Adrenal gland (tissue), 12 donors: ENCODE results near the gene DMPK. TPM values are rescaled to one million over a fixed set of nuclear protein-coding genes. Genes with fewer than 3 reads are reported as not detected.

Source experiments
- DNase-seq, 7 donors: peaks; one replicate each; pipeline ENCODE4 v3.0.0-alpha.2; 2019 to 2020
- H3K27ac ChIP-seq, 5 donors: fragments of 200-600 bp; sonication (generic) in 4 of 5; 1 replicate in 3 of 5; 2 replicates in 2 of 5; pipeline versions ENCODE4 v1.5.1 to v1.8.0; 2016 to 2020; ENCODE audit warnings: mild to moderate bottlenecking in 1 of 5
- H3K27me3 ChIP-seq: fragments of 200-600 bp; 2 replicates; pipeline ENCODE4 v1.8.0; 2021
- H3K36me3 ChIP-seq, 2 donors: fragments of 200-600 bp; replicated peaks in 1 of 2; 1 replicate in 1 of 2; 2 replicates in 1 of 2; pipeline versions ENCODE4 v1.5.1 to v1.8.0; 2018 to 2022
- H3K4me1 ChIP-seq, 2 donors: fragments of 200-600 bp; replicated peaks in 1 of 2; 1 replicate in 1 of 2; 2 replicates in 1 of 2; pipeline versions ENCODE4 v1.5.1 to v1.8.0; 2018 to 2021
- H3K4me3 ChIP-seq, 4 donors: fragments of 200-600 bp; sonication (generic) in 3 of 4; one replicate each; pipeline ENCODE4 v1.5.1; 2016 to 2018
- H3K9me3 ChIP-seq, 3 donors: fragments of 200-600 bp; sonication (generic) in 1 of 3; replicated peaks in 1 of 3; 1 replicate in 2 of 3; 2 replicates in 1 of 3; pipeline versions ENCODE4 v1.5.1 to v1.8.0; 2016 to 2021
- CTCF ChIP-seq, 6 experiments: fragments of 450-650 bp in 4 of 6; fragments of 200-600 bp in 2 of 6; sonication (generic) in 1 of 6; IDR thresholded peaks; 1 replicate in 5 of 6; 2 replicates in 1 of 6; pipeline versions ENCODE4 v1.5.1 to v1.8.0; 2016 to 2021; ENCODE audit warnings: antibody characterized with exemption in 6 of 6, mild to moderate bottlenecking in 2 of 6, moderate library complexity in 1 of 6
- POLR2A ChIP-seq, 2 donors: fragments of 450-650 bp; IDR thresholded peaks; one replicate each; pipeline ENCODE4 v1.6.1; 2017; ENCODE audit warnings: antibody characterized with exemption in 2 of 2, mild to moderate bottlenecking in 2 of 2, moderate library complexity in 1 of 2
- WGBS, 4 donors: extraction: QIAGEN DNeasy Blood & Tissue Kit in 2 of 4; methylation state at CpG; one replicate each; pipeline versions ENCODE4 v1.1.5 to v1.1.7; 2013 to 2017; 5-methylcytosine and 5-hydroxymethylcytosine counted together
- intact Hi-C, 2 donors: fragments of 100-400 bp; cut with DNase I; formaldehyde crosslinking; loops; one replicate each; pipeline versions ENCODE4 v1.14.1 to v1.15.0; 2022 to 2023
- polyA plus RNA-seq, 3 donors: library from polyadenylated mRNA; stranded (reverse); fragments of 200-250 nt in 2 of 3; fragments of 350-450 nt in 1 of 3; fragmentation: Illumina TruSeq in 1 of 3; extraction: RNeasy Lipid Tissue Mini Kit (QIAGEN cat#74804) in 1 of 3; gene quantifications; one replicate each; pipeline ENCODE4 v1.2.3, GENCODE V29; 2013 to 2014
- total RNA-seq, 9 donors: library from RNA; depleted of rRNA in 4 of 9; stranded (reverse); fragments of >200 nt in 4 of 9; fragments of 120-200 nt in 1 of 9; fragmentation: NEBNext Ultra II Directional in 1 of 9; extraction: Animal tissue kit (Norgen Biotek cat#: 25700) in 1 of 9; gene quantifications; one replicate each; pipeline versions ENCODE4 v1.1.0 to v1.2.4, GENCODE V29; 2013 to 2023
- donor health status: healthy with polysubstance abuse.
- donor health status: Bipolar disorder and iron deficiency.
- donor health status: DM: yes; HTN: yes; CAD: no.
- donor health status: DM: no; HTN: no; CAD: no.
- donor health status: DM: no; HTN: no; CAD: no.
- donor health status: DM: yes; HTN: yes; CAD: no.

Gene DMPK
- total and polyA plus RNA-seq, 12 donors, result 76.8 to 748 (median 129) TPM

- no peak overlapping the region for H3K4me3 ChIP-seq
- H3K4me1 ChIP-seq, result no peaks in the 10 kb centered on the region
- H3K27ac ChIP-seq, result no peak overlapping the region
- no peak for TF ChIP-seq POLR2A (IDR thresholded peaks at IDR 0.05)
- no peak for TF ChIP-seq CTCF (IDR thresholded peaks at IDR 0.05)
- H3K9me3 ChIP-seq, result no peaks in the 10 kb centered on the region
- peak in 2 of 7 donors; percentile 29 to 34 for DNase-seq
- peaks cover 0 to 9% of the 10 kb centered on the region in 2 donors for H3K36me3 ChIP-seq
- intact Hi-C loops, result loop anchor here in 1 of 2 donors (5.0 kb wide), 1 partner anchor 64 kb away; no protein-coding TSS in a partner anchor
- H3K27me3 ChIP-seq, result no peaks in the 10 kb centered on the region
- WGBS, 4 donors, result 74 to 89% (median 81%) methylated on average over 10 to 19 of the region's 19 CpGs
Observed at GRCh38 chr19:45817725-45818301, 35.5 kb upstream of the DMPK start.

GRCh38 chr19:45817010-45817724 is 34.9 kb upstream of the DMPK start:
- peak; percentile 94 to 99 (median 98) for TF ChIP-seq CTCF (IDR thresholded peaks at IDR 0.05)
- TF ChIP-seq POLR2A (IDR thresholded peaks at IDR 0.05), result no peak
- H3K27me3 ChIP-seq, result no peaks in the 10 kb centered on the region
- no peak overlapping the region for H3K27ac ChIP-seq
- 15 to 21% (median 19%) methylated on average over 20 to 24 of the region's 24 CpGs for WGBS, 4 donors
- peak; percentile 93 to 97 (median 96) for DNase-seq
- H3K4me3 ChIP-seq, result no peak overlapping the region
- H3K9me3 ChIP-seq, result no peaks in the 10 kb centered on the region
- H3K36me3 ChIP-seq, result peaks cover 0 to 5% of the 10 kb centered on the region in 2 donors
- intact Hi-C loops, result loop anchor here in 1 of 2 donors (5.0 kb wide), 1 partner anchor 65 kb away; no protein-coding TSS in a partner anchor
- no peaks in the 10 kb centered on the region for H3K4me1 ChIP-seq

- no peak for TF ChIP-seq CTCF (IDR thresholded peaks at IDR 0.05)
- TF ChIP-seq POLR2A (IDR thresholded peaks at IDR 0.05), result no peak
- no peaks in the 10 kb centered on the region for H3K4me1 ChIP-seq
- H3K9me3 ChIP-seq, result no peaks in the 10 kb centered on the region
- intact Hi-C loops, result loop anchor here in 1 of 2 donors (5.0 kb wide), 1 partner anchor 66 kb away; no protein-coding TSS in a partner anchor
- no peak for DNase-seq
- no peak overlapping the region for H3K4me3 ChIP-seq
- no peak overlapping the region for H3K27ac ChIP-seq
- H3K36me3 ChIP-seq, result peaks cover 0 to under 1% of the 10 kb centered on the region in 2 donors
- 60 to 76% (median 71%) methylated on average over 7 to 18 of the region's 18 CpGs for WGBS, 4 donors
- H3K27me3 ChIP-seq, result no peaks in the 10 kb centered on the region
Observed at GRCh38 chr19:45816236-45817009, 34.1 kb upstream of the DMPK start.
